ENCODE data around the gene SOX8.

Gene SOX8

GRCh38 chr16:998615-999014 lies 17.0 kb downstream of the SOX8 start:
- no peaks in the 10 kb centered on the region for H3K4me1 ChIP-seq (ENCODE audit: insufficient read depth, low read length)
- H3K9me3 ChIP-seq (ENCODE audit: insufficient read depth, low read depth, low read length): peaks cover 21% of the 10 kb centered on the region
- no peaks in the 10 kb centered on the region for H3K27me3 ChIP-seq (ENCODE audit: insufficient read depth, low read length)
- no peak overlapping the region for H3K4me3 ChIP-seq (ENCODE audit: low read length)
- no peak overlapping the region for H3K9ac ChIP-seq (ENCODE audit: low read depth, low read length)
- H3K36me3 ChIP-seq (ENCODE audit: insufficient read depth, low read length): no peaks in the 10 kb centered on the region
- H3K27ac ChIP-seq (ENCODE audit: low read depth, low read length): no peak overlapping the region
- 83% methylated on average over 11 of the region's 11 CpGs for WGBS

GRCh38 chr16:999677-1000076 lies 18.1 kb downstream of the SOX8 start:
- Histone ChIP-seq H3K4me1 (ENCODE audit: insufficient read depth, low read length) (no peaks in the 10 kb centered on the region), H3K36me3 (ENCODE audit: insufficient read depth, low read length) (no peaks in the 10 kb centered on the region), H3K27ac (ENCODE audit: low read depth, low read length) (no peak overlapping the region), H3K27me3 (ENCODE audit: insufficient read depth, low read length) (no peaks in the 10 kb centered on the region), H3K9me3 (ENCODE audit: insufficient read depth, low read depth, low read length) (peaks cover 17% of the 10 kb centered on the region), H3K4me3 (ENCODE audit: low read length) (no peak overlapping the region), H3K9ac (ENCODE audit: low read depth, low read length) (no peak overlapping the region)
- WGBS: 91% methylated on average over 11 of the region's 11 CpGs

GRCh38 chr16:1000608-1001007 lies 19.0 kb downstream of the SOX8 start:
- H3K9ac ChIP-seq (ENCODE audit: low read depth, low read length): no peak overlapping the region
- H3K4me1 ChIP-seq (ENCODE audit: insufficient read depth, low read length): no peaks in the 10 kb centered on the region
- WGBS: 92% methylated on average over 17 of the region's 17 CpGs
- H3K27ac ChIP-seq (ENCODE audit: low read depth, low read length): no peak overlapping the region
- no peak overlapping the region for H3K4me3 ChIP-seq (ENCODE audit: low read length)
- H3K9me3 ChIP-seq (ENCODE audit: insufficient read depth, low read depth, low read length): peaks cover 8% of the 10 kb centered on the region
- no peaks in the 10 kb centered on the region for H3K27me3 ChIP-seq (ENCODE audit: insufficient read depth, low read length)
- no peaks in the 10 kb centered on the region for H3K36me3 ChIP-seq (ENCODE audit: insufficient read depth, low read length)

- Histone ChIP-seq H3K36me3 (ENCODE audit: insufficient read depth, low read length) (no peaks in the 10 kb centered on the region), H3K9ac (ENCODE audit: low read depth, low read length) (no peak overlapping the region), H3K27me3 (ENCODE audit: insufficient read depth, low read length) (no peaks in the 10 kb centered on the region), H3K9me3 (ENCODE audit: insufficient read depth, low read depth, low read length) (peaks cover 3% of the 10 kb centered on the region; the same call in 1 of the 2 replicates), H3K27ac (ENCODE audit: low read depth, low read length) (no peak overlapping the region), H3K4me3 (ENCODE audit: low read length) (no peak overlapping the region), H3K4me1 (ENCODE audit: insufficient read depth, low read length) (no peaks in the 10 kb centered on the region)
- WGBS: 93% methylated on average over 11 of the region's 11 CpGs
Observed at GRCh38 chr16:1001096-1001495, 19.5 kb downstream of the SOX8 start.

GRCh38 chr16:1002399-1003166 lies 21.0 kb downstream of the SOX8 start:
- Histone ChIP-seq H3K4me1 (ENCODE audit: insufficient read depth, low read length) (no peaks in the 10 kb centered on the region), H3K36me3 (ENCODE audit: insufficient read depth, low read length) (no peaks in the 10 kb centered on the region), H3K9me3 (ENCODE audit: insufficient read depth, low read depth, low read length) (no peaks in the 10 kb centered on the region), H3K4me3 (ENCODE audit: low read length) (no peak overlapping the region), H3K27me3 (ENCODE audit: insufficient read depth, low read length) (no peaks in the 10 kb centered on the region), H3K27ac (ENCODE audit: low read depth, low read length) (no peak overlapping the region), H3K9ac (ENCODE audit: low read depth, low read length) (no peak overlapping the region)
- 71% methylated on average over 46 of the region's 46 CpGs for WGBS

- no peaks in the 10 kb centered on the region for H3K27me3 ChIP-seq (ENCODE audit: insufficient read depth, low read length)
- no peak overlapping the region for H3K4me3 ChIP-seq (ENCODE audit: low read length)
Observed at GRCh38 chr16:1003391-1004347, 22.1 kb downstream of the SOX8 start.

GRCh38 chr16:1005286-1005685 lies 23.7 kb downstream of the SOX8 start:
- Histone ChIP-seq H3K9me3 (ENCODE audit: insufficient read depth, low read depth, low read length) (no peaks in the 10 kb centered on the region), H3K36me3 (ENCODE audit: insufficient read depth, low read length) (no peaks in the 10 kb centered on the region), H3K4me1 (ENCODE audit: insufficient read depth, low read length) (no peaks in the 10 kb centered on the region), H3K27ac (ENCODE audit: low read depth, low read length) (no peak overlapping the region), H3K4me3 (ENCODE audit: low read length) (no peak overlapping the region), H3K27me3 (ENCODE audit: insufficient read depth, low read length) (no peaks in the 10 kb centered on the region), H3K9ac (ENCODE audit: low read depth, low read length) (no peak overlapping the region)
- 96% methylated on average over 11 of the region's 11 CpGs for WGBS

More at GRCh38 chr16:1003391-1004347, 22.1 kb downstream of the SOX8 start:
- H3K27ac ChIP-seq (ENCODE audit: low read depth, low read length): no peak overlapping the region
- 91% methylated on average over 41 of the region's 41 CpGs for WGBS
- H3K36me3 ChIP-seq (ENCODE audit: insufficient read depth, low read length): no peaks in the 10 kb centered on the region
- no peaks in the 10 kb centered on the region for H3K4me1 ChIP-seq (ENCODE audit: insufficient read depth, low read length)
- no peaks in the 10 kb centered on the region for H3K9me3 ChIP-seq (ENCODE audit: insufficient read depth, low read depth, low read length)
- no peak overlapping the region for H3K9ac ChIP-seq (ENCODE audit: low read depth, low read length)

GRCh38 chr16:1006781-1007180 lies 25.2 kb downstream of the SOX8 start:
- Histone ChIP-seq H3K9me3 (ENCODE audit: insufficient read depth, low read depth, low read length) (no peaks in the 10 kb centered on the region), H3K27ac (ENCODE audit: low read depth, low read length) (no peak overlapping the region), H3K4me3 (ENCODE audit: low read length) (no peak overlapping the region), H3K4me1 (ENCODE audit: insufficient read depth, low read length) (no peaks in the 10 kb centered on the region), H3K27me3 (ENCODE audit: insufficient read depth, low read length) (no peaks in the 10 kb centered on the region), H3K9ac (ENCODE audit: low read depth, low read length) (no peak overlapping the region), H3K36me3 (ENCODE audit: insufficient read depth, low read length) (no peaks in the 10 kb centered on the region)
- 95% methylated on average over 25 of the region's 25 CpGs for WGBS

GRCh38 chr16:1007284-1007850 lies 25.8 kb downstream of the SOX8 start:
- no peak overlapping the region for H3K9ac ChIP-seq (ENCODE audit: low read depth, low read length)
- no peaks in the 10 kb centered on the region for H3K9me3 ChIP-seq (ENCODE audit: insufficient read depth, low read depth, low read length)
- WGBS: 94% methylated on average over 16 of the region's 16 CpGs
- no peaks in the 10 kb centered on the region for H3K27me3 ChIP-seq (ENCODE audit: insufficient read depth, low read length)
- no peaks in the 10 kb centered on the region for H3K36me3 ChIP-seq (ENCODE audit: insufficient read depth, low read length)
- no peak overlapping the region for H3K4me3 ChIP-seq (ENCODE audit: low read length)
- no peaks in the 10 kb centered on the region for H3K4me1 ChIP-seq (ENCODE audit: insufficient read depth, low read length)
- H3K27ac ChIP-seq (ENCODE audit: low read depth, low read length): no peak overlapping the region

- 93% methylated on average over 14 of the region's 14 CpGs for WGBS
- Histone ChIP-seq H3K9ac (ENCODE audit: low read depth, low read length) (no peak overlapping the region), H3K36me3 (ENCODE audit: insufficient read depth, low read length) (no peaks in the 10 kb centered on the region), H3K4me3 (ENCODE audit: low read length) (no peak overlapping the region), H3K27ac (ENCODE audit: low read depth, low read length) (no peak overlapping the region), H3K9me3 (ENCODE audit: insufficient read depth, low read depth, low read length) (no peaks in the 10 kb centered on the region), H3K27me3 (ENCODE audit: insufficient read depth, low read length) (no peaks in the 10 kb centered on the region), H3K4me1 (ENCODE audit: insufficient read depth, low read length) (no peaks in the 10 kb centered on the region)
Observed at GRCh38 chr16:1008085-1008484, 26.5 kb downstream of the SOX8 start.

Measured in HUES64 (cell line).